Right lobe of liver (tissue), 6 donors: ENCODE measurements around the gene SRP68. TPM values are rescaled to one million over a fixed set of nuclear protein-coding genes. Genes with fewer than 3 reads are reported as not detected.

ENCODE experiments used
- ATAC-seq, 4 donors: fragments of 200-7000 bp; cut with Tn5 transposase; one replicate each; pipeline ENCODE4 v1.9.1; 2020; ENCODE audit warnings: mild to moderate bottlenecking in 4 of 4, moderate library complexity in 4 of 4
- DNase-seq, 3 donors: peaks; one replicate each; pipeline ENCODE4 v3.0.0-alpha.2; 2020
- H3K27ac ChIP-seq, 3 donors: fragments of 200-600 bp; one replicate each; pipeline ENCODE4 v1.8.0; 2022
- H3K27me3 ChIP-seq, 2 donors: fragments of 200-600 bp; one replicate each; pipeline ENCODE4 v1.8.0; 2022
- H3K36me3 ChIP-seq, 4 donors: fragments of 200-600 bp; sonication (generic) in 1 of 4; one replicate each; pipeline versions ENCODE4 v1.5.1 to v1.8.0; 2017 to 2022; ENCODE audit warnings: control low read depth in 1 of 4
- H3K4me1 ChIP-seq, 4 donors: fragments of 200-600 bp; sonication (generic) in 1 of 4; one replicate each; pipeline versions ENCODE4 v1.5.1 to v1.8.0; 2017 to 2022; ENCODE audit warnings: control low read depth in 1 of 4
- H3K4me3 ChIP-seq, 3 donors: fragments of 200-600 bp; one replicate each; pipeline ENCODE4 v1.8.0; 2022
- H3K9me3 ChIP-seq, 4 donors: fragments of 200-600 bp; sonication (generic) in 1 of 4; one replicate each; pipeline versions ENCODE4 v1.5.1 to v1.8.0; 2017 to 2022; ENCODE audit warnings: control low read depth in 1 of 4
- CTCF ChIP-seq, 4 donors: fragments of 200-600 bp in 3 of 4; fragments of 450-650 bp in 1 of 4; IDR thresholded peaks; one replicate each; pipeline versions ENCODE4 v1.5.1 to v1.8.0; 2016 to 2022; ENCODE audit warnings: antibody characterized with exemption in 4 of 4, mild to moderate bottlenecking in 2 of 4
- POLR2A ChIP-seq: fragments of 450-650 bp; IDR thresholded peaks from one replicate; pipeline ENCODE4 v1.6.1; 2017; ENCODE audit warnings: antibody characterized with exemption, mild to moderate bottlenecking
- WGBS: methylation state at CpG from one replicate; pipeline ENCODE4 v1.1.6; 2018; ENCODE audit warnings: low coverage, low lambda C conversion rate; ENCODE audit not compliant: insufficient coverage; ENCODE audit errors: missing lambda C conversion rate; 5-methylcytosine and 5-hydroxymethylcytosine counted together
- intact Hi-C, 2 donors: fragments of 100-400 bp; cut with DNase I; formaldehyde crosslinking; loops; one replicate each; pipeline versions ENCODE4 v1.11.2 to v1.14.1; 2022
- total RNA-seq, 6 experiments: library from RNA; depleted of rRNA in 2 of 6; stranded (reverse); fragments of >200 nt in 2 of 6; fragmentation: NEBNext Ultra II Directional in 3 of 6; extraction: Animal tissue kit (Norgen Biotek cat#: 25700) in 3 of 6; gene quantifications; one replicate each; pipeline versions ENCODE4 v1.1.0 to v1.2.4, GENCODE V29; 2016 to 2023
- donor health status: DM: no; HTN: yes; CAD: no.
- donor health status: DM: no; HTN: no; CAD: no.
- donor health status: DM: no; HTN: no; CAD: no.
- donor health status: DM: no; HTN: yes; CAD: no.
- donor health status: DM: no; HTN: yes; CAD: no.

Gene SRP68
- total RNA-seq, 6 experiments from 2014 or later = 31.0 to 37.0 (median 35.1) TPM

GRCh38 chr17:76095943-76096342, 23.6 kb upstream of the SRP68 start:
- Histone ChIP-seq H3K27ac (no peak overlapping the region), H3K4me3 (no peak overlapping the region), H3K4me1 (no peaks in the 10 kb centered on the region), H3K9me3 (no peaks in the 10 kb centered on the region), H3K36me3 (peaks cover 0 to 56% (median 18%) of the 10 kb centered on the region in 4 donors), H3K27me3 (no peaks in the 10 kb centered on the region)
- DNase-seq = peak in 1 of 3 donors; percentile 27
- WGBS = 72% methylated on average over 6 of the region's 13 CpGs
- intact Hi-C loops = no loop called here
- TF ChIP-seq POLR2A (no peak), CTCF (IDR thresholded peaks at IDR 0.05) (no peak)
- ATAC-seq = no peak

- no peak for ATAC-seq
- TF ChIP-seq CTCF (IDR thresholded peaks at IDR 0.05) (no peak), POLR2A (no peak)
- no peak for DNase-seq
- Histone ChIP-seq H3K36me3 (peaks cover 0 to 57% (median 23%) of the 10 kb centered on the region in 4 donors), H3K9me3 (no peaks in the 10 kb centered on the region), H3K27ac (no peak overlapping the region), H3K4me1 (no peaks in the 10 kb centered on the region), H3K27me3 (no peaks in the 10 kb centered on the region), H3K4me3 (no peak overlapping the region)
- intact Hi-C loops = loop anchor here in 1 of 2 donors (5.0 kb wide), 1 partner anchor 48 kb away; the partner anchor contains the start of gene FOXJ1
- WGBS = 70% methylated on average over 4 of the region's 11 CpGs
Observed at GRCh38 chr17:76094046-76094445, 21.7 kb upstream of the SRP68 start.

DNA sequence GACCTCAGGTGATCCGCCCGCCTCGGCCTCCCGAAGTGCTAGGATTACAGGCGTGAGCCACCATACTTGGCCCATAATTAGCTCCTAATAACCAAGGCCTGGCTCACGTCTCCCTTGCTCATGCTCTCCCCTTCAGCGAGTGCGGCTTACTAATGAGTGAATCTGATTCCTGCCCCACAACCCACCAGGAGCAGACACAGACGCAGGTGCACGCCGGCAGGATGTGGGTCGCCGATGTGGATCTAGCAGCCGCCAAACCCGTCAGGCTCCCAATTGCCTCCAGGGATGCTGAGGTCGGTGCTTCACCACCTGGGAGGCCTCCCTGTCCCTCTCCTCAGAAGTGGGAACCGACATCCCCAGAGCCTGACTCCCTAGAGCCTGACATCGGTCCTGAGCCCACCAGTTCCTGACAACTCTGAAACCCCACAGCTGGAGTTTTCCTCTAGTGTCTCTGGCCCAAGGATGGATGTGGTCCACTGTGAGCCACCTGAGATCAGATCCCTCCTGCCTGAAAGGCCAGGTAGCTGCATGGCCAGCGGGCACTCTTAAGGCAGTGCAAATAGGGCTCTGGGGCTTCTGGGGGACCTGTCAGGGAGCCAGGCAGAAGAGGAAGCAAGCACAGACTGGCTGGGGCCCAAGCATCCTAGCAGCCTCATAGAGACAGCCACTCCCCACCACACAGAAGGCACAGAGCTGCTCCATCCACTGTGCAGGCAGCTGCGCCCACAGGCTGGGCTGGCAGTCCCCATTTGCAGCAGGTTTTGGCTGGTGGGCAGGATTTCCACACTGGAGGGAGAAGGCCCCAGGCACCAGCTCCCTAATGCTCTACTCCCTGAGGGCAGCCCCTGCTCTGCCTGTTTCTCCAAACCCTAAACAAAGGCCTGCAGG, 20.5 kb upstream of the SRP68 start:
- Histone ChIP-seq H3K36me3 (peaks cover 0 to 66% (median 27%) of the 10 kb centered on the region in 4 donors), H3K9me3 (no peaks in the 10 kb centered on the region), H3K27me3 (no peaks in the 10 kb centered on the region), H3K4me1 (no peaks in the 10 kb centered on the region), H3K27ac (no peak overlapping the region), H3K4me3 (no peak overlapping the region)
- no peak for ATAC-seq
- 94% methylated on average over 7 of the region's 20 CpGs for WGBS
- DNase-seq = no peak
- intact Hi-C loops = loop anchor here in 1 of 2 donors (5.0 kb wide), 1 partner anchor 50 kb away; the partner anchor contains the start of gene FOXJ1
- no peak for TF ChIP-seq CTCF (IDR thresholded peaks at IDR 0.05)
- TF ChIP-seq POLR2A = no peak

DNA sequence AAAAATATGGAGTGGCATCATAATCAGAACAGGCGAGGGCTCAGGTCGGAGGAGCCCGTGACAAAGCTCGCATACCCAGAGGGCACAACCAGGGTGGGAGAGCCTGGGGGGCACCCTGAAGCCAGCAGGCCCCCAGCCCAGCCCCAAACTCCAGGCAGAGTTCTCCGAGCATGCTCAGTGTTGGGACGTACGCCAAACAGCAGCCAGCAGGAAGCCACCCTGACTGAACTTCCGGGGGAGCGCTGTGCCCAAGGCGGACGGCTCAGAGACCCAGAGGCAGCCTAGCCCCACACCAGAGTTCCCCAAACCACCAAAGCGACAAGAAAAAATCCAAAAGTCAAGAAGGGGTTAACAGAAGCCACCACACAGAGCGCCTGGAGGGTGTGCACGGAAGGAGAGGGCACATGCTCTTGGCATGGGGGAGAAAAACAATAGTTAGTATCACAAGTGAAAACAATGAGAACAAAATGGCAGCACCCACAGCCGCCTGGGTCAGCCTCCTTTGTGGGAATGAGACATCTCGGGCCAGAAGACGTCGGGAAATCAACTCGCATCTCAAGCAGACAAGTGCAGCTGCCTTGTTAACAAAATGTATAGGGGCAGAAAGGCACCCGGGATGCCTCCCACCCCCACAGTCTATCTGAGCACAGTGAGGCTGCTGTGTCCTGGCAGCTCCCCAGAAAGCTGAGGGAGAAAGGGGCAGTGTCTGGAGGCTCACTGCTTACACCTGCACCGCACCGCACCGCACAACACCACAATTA, 19.4 kb upstream of the SRP68 start:
- Histone ChIP-seq H3K9me3 (no peaks in the 10 kb centered on the region), H3K27ac (no peak overlapping the region), H3K36me3 (peaks cover 0 to 61% (median 26%) of the 10 kb centered on the region in 4 donors), H3K27me3 (no peaks in the 10 kb centered on the region), H3K4me3 (no peak overlapping the region), H3K4me1 (no peaks in the 10 kb centered on the region)
- TF ChIP-seq CTCF (IDR thresholded peaks at IDR 0.05) = no peak
- no peak for TF ChIP-seq POLR2A
- WGBS = 72% methylated on average over 17 of the region's 23 CpGs
- ATAC-seq (no peak), DNase-seq (peak in 1 of 3 donors; percentile 46)
- intact Hi-C loops = loop anchor here in 1 of 2 donors (5.0 kb wide), 1 partner anchor 51 kb away; the partner anchor contains the start of gene FOXJ1
